Measurements from ENCODE around the gene RAB40B. TPM values are rescaled to one million over a fixed set of nuclear protein-coding genes. Genes with fewer than 3 reads are reported as not detected.

Gene RAB40B
- total and polyA plus RNA-seq, 4 donors, result 4.9 to 12.2 (median 9.1) TPM

- Histone ChIP-seq H3K36me3 (ENCODE audit: control insufficient read depth in 4 of 4, insufficient read depth in 4 of 4, low read length in 4 of 4) (peaks cover 0 to 4% (median 4%) of the 10 kb centered on the region in 4 donors), H3K4me1 (ENCODE audit: control insufficient read depth in 5 of 5, insufficient read depth in 5 of 5, low read length in 5 of 5) (peaks cover 0 to 2% (median 0%) of the 10 kb centered on the region in 5 donors), H3K27me3 (ENCODE audit: control insufficient read depth in 3 of 3, insufficient read depth in 3 of 3, low read length in 2 of 3) (no peaks in the 10 kb centered on the region), H3K9me3 (ENCODE audit: control insufficient read depth in 4 of 4, insufficient read depth in 3 of 4, low read length in 3 of 4) (peaks cover 0 to 7% (median 2%) of the 10 kb centered on the region in 4 donors), H3K4me3 (no peak overlapping the region), H3K27ac (ENCODE audit: low read depth in 1 of 2, low read length in 1 of 2) (no peak overlapping the region), H3K9ac (ENCODE audit: insufficient read depth in 1 of 2, low read length in 2 of 2) (no peak overlapping the region)
- ATAC-seq (ENCODE audit: insufficient read depth, low FRiP score) (no peak), DNase-seq (no peak)
- no peak for TF ChIP-seq CTCF (IDR thresholded peaks at IDR 0.05; ENCODE audit: control extremely low read depth, extremely low read depth)
- 94 to 96% methylated on average over 13 to 14 of the region's 17 CpGs for WGBS, 2 donors
Measured at GRCh38 chr17:82691714-82692113, 6.8 kb downstream of the RAB40B start.

GRCh38 chr17:82690786-82691489 is 7.6 kb downstream of the RAB40B start:
- Histone ChIP-seq H3K4me3 (no peak overlapping the region), H3K9ac (ENCODE audit: insufficient read depth in 1 of 2, low read length in 2 of 2) (no peak overlapping the region), H3K9me3 (ENCODE audit: control insufficient read depth in 4 of 4, insufficient read depth in 3 of 4, low read length in 3 of 4) (peaks cover 0 to 7% (median 2%) of the 10 kb centered on the region in 4 donors), H3K27me3 (ENCODE audit: control insufficient read depth in 3 of 3, insufficient read depth in 3 of 3, low read length in 2 of 3) (no peaks in the 10 kb centered on the region), H3K27ac (ENCODE audit: low read depth in 1 of 2, low read length in 1 of 2) (no peak overlapping the region), H3K4me1 (ENCODE audit: control insufficient read depth in 5 of 5, insufficient read depth in 5 of 5, low read length in 5 of 5) (peaks cover 0 to 2% (median 0%) of the 10 kb centered on the region in 5 donors), H3K36me3 (ENCODE audit: control insufficient read depth in 4 of 4, insufficient read depth in 4 of 4, low read length in 4 of 4) (peaks cover 0 to 4% (median 2%) of the 10 kb centered on the region in 4 donors)
- no peak for TF ChIP-seq CTCF (IDR thresholded peaks at IDR 0.05; ENCODE audit: control extremely low read depth, extremely low read depth)
- no peak for ATAC-seq (ENCODE audit: insufficient read depth, low FRiP score)
- 87 to 88% methylated on average over 18 of the region's 18 CpGs for WGBS, 2 donors
- no peak for DNase-seq

- Histone ChIP-seq H3K27me3 (ENCODE audit: control insufficient read depth in 3 of 3, insufficient read depth in 3 of 3, low read length in 2 of 3) (no peaks in the 10 kb centered on the region), H3K4me3 (no peak overlapping the region), H3K27ac (ENCODE audit: low read depth in 1 of 2, low read length in 1 of 2) (no peak overlapping the region), H3K4me1 (ENCODE audit: control insufficient read depth in 5 of 5, insufficient read depth in 5 of 5, low read length in 5 of 5) (peaks cover 0 to 2% (median 0%) of the 10 kb centered on the region in 5 donors), H3K9ac (ENCODE audit: insufficient read depth in 1 of 2, low read length in 2 of 2) (no peak overlapping the region), H3K9me3 (ENCODE audit: control insufficient read depth in 4 of 4, insufficient read depth in 3 of 4, low read length in 3 of 4) (no peaks in the 10 kb centered on the region), H3K36me3 (ENCODE audit: control insufficient read depth in 4 of 4, insufficient read depth in 4 of 4, low read length in 4 of 4) (peaks cover 0 to 4% (median 0%) of the 10 kb centered on the region in 4 donors)
- ATAC-seq (ENCODE audit: insufficient read depth, low FRiP score), result no peak
- no peak for TF ChIP-seq CTCF (IDR thresholded peaks at IDR 0.05; ENCODE audit: control extremely low read depth, extremely low read depth)
- WGBS, 2 donors, result 92 to 96% methylated on average over 8 of the region's 8 CpGs
- DNase-seq, result no peak
Measured at GRCh38 chr17:82689077-82689476, 9.4 kb downstream of the RAB40B start.
